Fibroblast of skin of right biceps (primary cell): Measurements from ENCODE around the gene CD151.

Experiments used
- DNase-seq: peaks from one replicate; pipeline ENCODE4 v3.0.0-alpha.2; 2013

Gene CD151

GRCh38 chr11:859394-860131 is 26.8 kb downstream of the CD151 start:
- peak; percentile 82 for DNase-seq

- no peak for DNase-seq
Observed at GRCh38 chr11:860234-861104, 27.7 kb downstream of the CD151 start.

GRCh38 chr11:861105-861479 is 28.3 kb downstream of the CD151 start:
- DNase-seq = no peak

DNA sequence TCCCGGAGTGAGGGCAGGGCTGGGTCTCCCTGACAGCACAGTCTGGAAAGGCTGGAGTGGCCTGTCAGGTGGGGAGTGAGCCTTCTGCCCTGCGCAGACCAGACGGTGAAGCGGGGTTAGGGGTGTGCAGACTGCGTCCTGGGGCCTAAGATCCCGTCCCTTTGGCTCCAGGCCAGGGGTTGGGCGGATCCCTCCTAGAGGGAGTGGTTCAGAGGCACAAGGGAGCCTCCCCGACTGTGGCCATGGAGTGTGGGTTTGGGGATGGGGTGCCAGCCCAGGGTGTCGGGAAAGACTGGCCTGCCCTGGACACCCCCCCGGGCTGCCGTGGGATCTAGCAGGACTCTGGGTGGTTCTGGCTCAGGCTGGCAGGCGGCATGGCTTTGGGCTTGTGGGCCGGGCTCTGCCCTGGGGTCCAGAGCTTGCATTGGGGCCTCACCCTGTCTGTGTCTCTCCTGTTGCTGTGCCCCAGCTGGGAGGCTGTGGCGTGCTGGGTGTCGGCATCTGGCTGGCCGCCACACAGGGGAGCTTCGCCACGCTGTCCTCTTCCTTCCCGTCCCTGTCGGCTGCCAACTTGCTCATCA is 29.4 kb downstream of the CD151 start:
- DNase-seq = no peak

- DNase-seq = no peak
Observed at GRCh38 chr11:862696-863022, 29.9 kb downstream of the CD151 start.

GRCh38 chr11:863023-863909 is 30.5 kb downstream of the CD151 start:
- peak; percentile 43 for DNase-seq

DNA sequence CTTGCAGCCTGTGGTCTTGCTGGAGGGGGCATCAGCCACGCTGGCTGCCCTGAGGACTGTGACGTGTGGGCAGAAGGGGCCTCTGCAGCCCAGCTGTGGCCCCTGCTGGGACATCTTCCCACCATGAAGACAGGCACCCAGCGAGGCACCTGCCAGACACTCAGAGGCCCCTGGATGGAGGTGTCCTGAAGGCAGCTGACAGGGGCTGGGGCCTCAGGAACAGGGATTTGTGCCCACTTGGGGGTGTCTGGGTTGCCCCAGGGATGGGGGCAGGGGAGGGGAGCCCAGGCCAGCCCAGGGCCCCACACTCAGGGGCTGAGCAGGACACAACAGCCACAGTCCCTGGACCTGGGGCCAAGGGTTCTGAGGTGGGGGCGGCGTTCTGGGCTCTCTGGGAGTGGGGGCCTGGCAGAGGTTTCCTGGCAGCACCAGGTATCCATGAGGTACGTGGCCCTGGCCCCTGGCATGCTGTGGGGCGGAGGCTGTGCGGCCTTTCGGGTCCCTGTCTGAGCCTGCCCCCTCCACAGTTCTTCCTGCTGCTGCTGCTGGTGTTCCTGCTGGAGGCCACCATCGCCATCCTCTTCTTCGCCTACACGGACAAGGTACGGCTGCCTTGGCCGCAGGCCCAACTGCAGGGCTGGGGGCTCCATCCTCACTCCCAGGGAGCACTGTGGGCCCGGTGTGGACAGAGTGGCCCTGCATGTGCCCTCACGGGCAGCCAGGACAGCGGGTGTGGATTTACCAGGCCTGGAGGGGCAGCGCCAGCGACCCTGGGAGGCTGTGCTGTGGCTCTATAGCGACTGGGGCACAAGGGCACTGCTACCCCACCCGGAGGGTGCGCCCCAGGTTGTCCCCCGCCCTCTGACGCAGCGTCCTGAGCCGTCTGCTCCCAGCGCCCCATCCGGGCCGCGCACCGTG is 31.4 kb downstream of the CD151 start:
- DNase-seq = no peak

- DNase-seq = no peak
Observed at GRCh38 chr11:864898-865297, 32.1 kb downstream of the CD151 start.

GRCh38 chr11:865462-866430 is 33.0 kb downstream of the CD151 start:
- no peak for DNase-seq

DNA sequence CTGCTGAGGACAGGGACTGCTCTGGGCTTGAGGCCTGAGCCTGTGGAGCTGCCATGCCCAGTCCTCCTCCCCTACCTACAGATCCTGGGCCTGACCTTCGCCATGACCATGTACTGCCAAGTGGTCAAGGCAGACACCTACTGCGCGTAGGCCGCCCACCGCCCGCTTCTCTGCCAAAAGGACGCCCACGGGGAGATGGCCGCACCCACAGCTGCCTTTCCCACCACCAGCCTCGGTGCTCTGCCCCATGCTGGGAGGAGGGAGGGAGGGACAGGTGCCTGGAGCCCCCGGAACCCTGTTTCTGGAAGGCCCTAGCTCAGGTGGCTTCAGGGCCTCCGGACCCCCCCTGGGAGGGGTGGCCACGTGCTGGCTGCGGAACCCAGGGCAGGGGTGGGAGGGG is 33.7 kb downstream of the CD151 start:
- DNase-seq = no peak

DNA sequence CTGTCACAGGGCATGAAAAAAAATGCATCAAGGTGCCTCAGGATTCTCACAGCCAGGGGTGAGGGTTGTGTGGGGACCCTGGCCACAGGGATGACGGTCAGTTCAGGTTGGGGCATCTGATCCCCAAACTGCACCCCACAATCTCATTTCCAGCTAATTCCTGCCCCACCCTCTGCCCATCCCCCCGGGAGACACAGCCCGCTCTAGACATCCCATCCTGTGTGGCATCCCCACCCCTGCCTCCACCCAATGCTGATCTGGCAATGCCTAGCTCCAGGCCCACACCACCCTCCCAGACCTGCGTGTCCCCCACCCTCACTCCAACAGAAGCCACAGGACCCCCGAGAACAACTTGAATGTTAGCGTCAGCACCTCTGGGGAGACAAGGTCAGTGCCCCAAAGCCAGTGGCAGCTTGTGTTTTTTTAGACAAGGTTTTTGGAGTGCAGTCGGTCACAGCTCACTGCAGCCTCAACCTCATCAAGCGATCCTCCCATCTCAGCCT is 35.2 kb downstream of the CD151 start:
- no peak for DNase-seq

DNA sequence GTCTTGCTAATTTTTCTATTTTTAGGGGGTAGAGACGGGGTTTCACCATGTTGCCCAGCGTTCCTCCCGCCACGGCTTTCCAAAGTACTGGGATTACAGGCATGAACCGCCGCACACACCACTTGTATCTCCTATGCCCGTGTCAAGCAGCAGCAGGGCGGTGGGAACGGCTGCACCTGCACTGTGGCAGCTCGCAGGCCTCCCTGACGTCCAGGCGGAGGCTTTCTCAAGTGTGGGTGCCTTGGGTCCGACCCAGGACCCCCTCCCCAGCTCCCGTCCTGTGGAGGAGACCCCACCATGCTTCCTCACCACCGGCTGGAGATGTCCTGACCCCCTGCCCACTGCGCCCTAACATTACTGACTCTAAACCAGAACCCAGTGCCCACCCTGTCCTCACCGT is 35.6 kb downstream of the CD151 start:
- no peak for DNase-seq

DNA sequence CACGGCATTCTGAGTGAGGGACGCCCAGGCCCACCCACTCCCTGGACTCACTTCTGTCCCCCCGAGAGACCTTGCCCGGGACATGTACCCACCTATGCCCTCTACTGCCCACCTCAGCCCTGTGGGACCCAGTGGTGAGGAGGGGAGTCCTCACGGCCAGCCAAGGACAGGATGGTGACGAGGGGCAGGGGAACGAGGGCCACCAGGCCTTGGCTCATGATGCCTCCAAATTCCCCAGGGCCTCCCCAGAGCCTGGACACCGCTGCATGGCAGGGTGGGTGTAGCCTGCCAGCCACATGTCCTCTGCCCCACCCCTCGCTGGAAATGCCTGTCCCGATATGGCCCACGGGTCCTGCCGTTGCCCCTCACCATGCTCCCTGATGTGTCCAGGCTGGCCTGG is 36.0 kb downstream of the CD151 start:
- no peak for DNase-seq

DNA sequence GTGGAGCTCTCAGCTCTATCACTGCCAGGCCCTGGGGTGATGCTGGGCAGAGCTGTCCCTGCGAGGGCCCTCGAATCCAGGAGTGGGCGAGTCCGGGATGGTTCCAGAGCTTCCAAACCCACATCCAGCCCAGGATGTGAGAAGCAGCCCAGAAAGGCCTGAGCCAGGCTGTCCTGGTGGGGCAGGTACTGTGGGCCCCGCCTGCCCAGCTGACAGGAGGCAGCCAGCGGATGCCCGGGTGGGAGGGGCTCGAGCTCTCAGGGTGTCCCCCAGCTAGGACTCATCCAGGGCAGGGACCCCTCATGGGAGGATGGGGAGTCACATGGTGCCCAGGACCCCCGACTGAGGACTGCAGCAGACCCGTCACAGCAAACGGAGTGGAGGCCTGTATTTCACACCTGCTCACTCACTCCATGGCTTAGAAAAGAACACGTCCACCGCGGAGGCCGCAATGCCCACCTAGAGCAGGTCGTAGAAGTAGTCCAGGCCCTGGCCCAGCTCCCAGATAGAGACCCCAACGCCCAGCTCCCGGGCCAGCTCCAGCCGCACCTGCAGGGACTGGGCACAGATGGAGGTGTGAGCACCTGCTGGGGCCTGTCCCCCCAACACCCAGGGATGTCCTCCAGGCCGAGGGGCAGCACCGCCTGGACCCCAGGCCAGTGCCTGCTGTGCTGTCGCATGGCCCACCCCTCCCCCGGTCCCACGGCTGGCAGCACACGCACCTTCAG is 36.8 kb downstream of the CD151 start:
- no peak for DNase-seq

- no peak for DNase-seq
Observed at GRCh38 chr11:870127-870413, 37.3 kb downstream of the CD151 start.

- no peak for DNase-seq
Observed at GRCh38 chr11:870418-870817, 37.7 kb downstream of the CD151 start.

DNA sequence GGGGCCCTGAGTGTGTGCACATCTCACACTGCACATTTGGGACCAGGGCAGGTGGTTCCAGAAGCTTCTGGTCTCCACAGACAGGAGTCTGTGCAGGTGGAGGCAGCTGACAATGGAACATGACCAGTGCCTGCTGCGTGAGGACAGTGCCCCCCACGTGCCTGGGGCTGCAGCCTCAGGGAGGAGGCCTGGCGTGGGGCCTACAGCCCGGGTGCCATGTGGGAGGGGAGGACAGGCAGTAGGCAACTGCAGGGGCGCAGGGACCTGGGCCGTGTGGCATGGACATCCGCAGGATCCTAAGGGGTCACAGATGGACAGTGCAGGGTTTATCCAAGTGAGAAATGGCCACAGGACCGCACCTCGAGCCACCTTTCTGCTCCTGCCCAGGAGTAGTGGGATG is 38.7 kb downstream of the CD151 start:
- no peak for DNase-seq

DNA sequence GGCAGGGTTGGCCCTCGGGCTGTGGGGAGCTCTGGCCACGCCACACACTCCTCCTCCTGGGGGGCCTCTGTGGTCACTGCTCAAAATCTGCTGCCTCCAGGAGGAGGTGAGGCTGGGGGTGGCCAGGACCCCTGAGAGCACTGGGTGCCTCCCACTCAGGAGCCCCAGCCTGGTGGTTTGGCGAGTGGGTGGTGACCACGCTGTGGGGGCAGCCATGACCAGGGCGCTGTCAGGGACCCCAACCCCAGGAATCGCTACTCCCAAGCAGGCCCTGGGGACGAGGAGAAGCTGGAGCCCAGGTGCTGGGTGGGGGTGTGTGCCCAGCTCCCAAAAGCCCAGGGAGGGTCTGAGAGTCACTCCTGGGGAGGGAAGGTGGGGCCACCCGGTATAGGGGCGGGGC is 40.0 kb downstream of the CD151 start:
- no peak for DNase-seq

DNA sequence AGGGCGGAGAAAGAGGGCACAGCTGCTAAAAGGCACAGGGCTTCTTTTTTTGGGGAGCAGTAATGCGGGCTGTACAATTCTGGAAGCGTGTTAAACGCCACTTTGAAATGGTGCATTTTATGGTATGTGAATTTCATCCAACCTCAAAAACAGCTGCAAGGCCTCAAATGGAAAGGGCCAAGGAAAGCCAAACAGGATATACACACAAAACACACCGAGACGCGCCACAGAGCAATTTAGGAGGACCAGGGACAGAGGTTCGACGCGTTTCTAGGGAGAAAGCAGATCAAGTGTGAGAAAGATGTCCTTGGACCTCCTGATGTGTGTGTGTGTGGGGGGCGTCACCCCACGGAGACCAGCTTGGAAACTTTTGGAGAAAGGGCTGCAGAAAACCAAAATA is 41.0 kb downstream of the CD151 start:
- no peak for DNase-seq

DNA sequence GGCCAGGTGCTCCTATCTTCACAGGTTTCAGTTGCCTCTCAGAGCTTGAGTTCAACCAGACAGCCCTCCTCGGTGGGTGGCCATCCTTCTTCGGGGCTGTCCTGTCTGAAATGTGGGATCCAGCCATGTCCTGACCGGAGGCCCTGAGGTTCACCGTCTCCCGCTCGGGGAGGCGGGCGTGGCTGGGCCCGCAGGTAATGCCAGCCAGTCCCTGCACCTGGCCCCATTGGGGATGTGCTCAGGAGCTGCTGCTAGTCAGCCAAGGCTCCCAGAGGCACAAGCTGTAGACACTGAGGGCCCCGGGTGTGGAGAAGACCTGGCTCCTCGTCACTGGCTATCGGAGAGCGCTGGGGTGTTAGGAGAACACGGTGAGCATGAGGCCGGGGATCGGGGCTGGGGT is 42.5 kb downstream of the CD151 start:
- no peak for DNase-seq
